Neural cell (in vitro differentiated cells): ENCODE measurements around the gene IFT80.

Experiments
- CTCF ChIP-seq: fragments of 450-650 bp; IDR thresholded peaks from 2 replicates; pipeline ENCODE4 v1.5.1; 2014; ENCODE audit warnings: antibody characterized with exemption, mild to moderate bottlenecking, moderate library complexity; ENCODE audit not compliant: poor library complexity, severe bottlenecking
- MXI1 ChIP-seq: fragments of 450-650 bp; conservative IDR thresholded peaks from 2 replicates; pipeline ENCODE4 v1.6.1; 2014; ENCODE audit warnings: antibody characterized with exemption, mild to moderate bottlenecking; ENCODE audit not compliant: poor library complexity, severe bottlenecking
- POLR2AphosphoS5 ChIP-seq: IDR thresholded peaks from 2 replicates; pipeline ENCODE4 v1.6.1; 2012
- RAD21 ChIP-seq: fragments of 450-650 bp; conservative IDR thresholded peaks from 2 replicates; pipeline ENCODE4 v1.6.1; 2014; ENCODE audit warnings: antibody characterized with exemption, mild to moderate bottlenecking, moderate library complexity
- REST ChIP-seq: IDR thresholded peaks from 2 replicates; pipeline ENCODE4 v1.6.1; 2012; ENCODE audit warnings: borderline replicate concordance

- no peak for TF ChIP-seq CTCF
- no peak for TF ChIP-seq POLR2AphosphoS5
- TF ChIP-seq REST: no peak
- no peak for TF ChIP-seq RAD21
- TF ChIP-seq MXI1: no peak
Observed at GRCh38 chr3:160435747-160436146, 36.7 kb upstream of the IFT80 start.
